MCF 10A (cell line): Measurements from ENCODE around the gene CFAP97D2. TPM values are rescaled to one million over a fixed set of nuclear protein-coding genes. Genes with fewer than 3 reads are reported as not detected.
"Not testable (repeated sequence)": the region's sequence is repeated elsewhere in the genome, so short reads cannot be mapped to it uniquely, and the experiment has no call there.

ENCODE experiments used
- BruUV-seq: library from RNA; stranded (reverse); fragments of 400-500 nt; replicated peaks from 2 replicates; lab custom pipeline; 2021; lab: Mats Ljungman, UMichigan
- CTCF ChIA-PET: fragments of 300-600 bp; sonication (Branson Sonifier 250); formaldehyde crosslinking; extraction: SDS; loops from one replicate; lab custom pipeline; 2021; ENCODE audit warnings: antibody characterized with exemption, inconsistent platforms; lab: Yijun Ruan, JAX
- POLR2A ChIA-PET: fragments of 300-600, 350-650 bp; sonication (Branson Sonifier 250); formaldehyde crosslinking; extraction: SDS; loops from one replicate; lab custom pipeline; 2020; ENCODE audit warnings: antibody characterized with exemption, inconsistent platforms; lab: Yijun Ruan, JAX
- DNase-seq: peaks from one replicate; pipeline ENCODE4 v3.0.0-alpha.2; 2018; ENCODE audit not compliant: unreplicated experiment
- H3K27ac Mint-ChIP-seq: one replicate; pipeline ENCODE4 v1.8.0; 2022; ENCODE audit warnings: mild to moderate bottlenecking, low read depth, mixed read lengths; ENCODE audit not compliant: unreplicated experiment
- H3K27me3 Mint-ChIP-seq: one replicate; pipeline ENCODE4 v1.8.0; 2022; ENCODE audit warnings: mixed read lengths; ENCODE audit not compliant: insufficient read depth, unreplicated experiment
- H3K36me3 Mint-ChIP-seq: one replicate; pipeline ENCODE4 v1.8.0; 2022; ENCODE audit warnings: mild to moderate bottlenecking, moderate library complexity, mixed read lengths; ENCODE audit not compliant: insufficient read depth, unreplicated experiment
- H3K4me1 Mint-ChIP-seq: one replicate; pipeline ENCODE4 v1.8.0; 2022; ENCODE audit warnings: mixed read lengths; ENCODE audit not compliant: insufficient read depth, unreplicated experiment
- H3K4me3 Mint-ChIP-seq: one replicate; pipeline ENCODE4 v1.8.0; 2022; ENCODE audit warnings: mild to moderate bottlenecking, moderate library complexity, mixed read lengths; ENCODE audit not compliant: unreplicated experiment
- H3K9me3 Mint-ChIP-seq: one replicate; pipeline ENCODE4 v1.8.0; 2022; ENCODE audit warnings: mixed read lengths; ENCODE audit not compliant: unreplicated experiment
- intact Hi-C: fragments of 100-400 bp; cut with micrococcal nuclease; formaldehyde crosslinking; loops from 2 replicates; pipeline ENCODE4 v1.14.1; 2022
- total RNA-seq: library from RNA; stranded (reverse); gene quantifications from 2 replicates; pipeline ENCODE4 v1.2.3, GENCODE V29; 2022
- TF ChIP-seq, protein P1 (sequence below): fragments of 200-600 bp; IDR thresholded peaks from one replicate; pipeline ENCODE4 v1.8.0; 2022; ENCODE audit warnings: antibody characterized with exemption, mild to moderate bottlenecking; ENCODE audit not compliant: unreplicated experiment

Gene CFAP97D2
- total RNA-seq, 1 experiment from 2014 or later, result not detected

DNA sequence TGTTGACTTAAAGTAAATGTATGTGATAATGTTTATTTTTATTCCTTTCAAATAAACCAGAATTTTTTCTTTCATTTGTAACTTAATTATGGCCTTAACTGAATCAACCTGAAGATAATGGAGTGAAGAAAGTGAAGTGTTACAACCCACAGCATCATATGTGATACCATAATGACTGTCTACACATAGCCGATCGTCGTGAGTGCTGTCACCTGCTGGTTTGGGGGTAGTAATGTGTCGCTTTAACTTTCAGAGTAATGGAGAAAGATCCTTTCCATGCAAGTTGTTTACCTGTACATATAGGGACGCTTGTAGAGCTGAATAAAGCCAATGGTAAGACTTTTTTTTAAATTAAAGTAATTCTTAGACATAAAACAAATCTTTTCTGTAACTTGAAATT lies 65.6 kb downstream of the CFAP97D2 start:
- Mint-ChIP-seq H3K36me3 (peaks cover 93% of the 10 kb centered on the region), H3K9me3 (no peaks in the 10 kb centered on the region), H3K27me3 (no peaks in the 10 kb centered on the region), H3K4me3 (no peak overlapping the region), H3K27ac (no peak overlapping the region), H3K4me1 (no peaks in the 10 kb centered on the region)
- CTCF ChIA-PET, result interaction anchor here (0.7 kb wide), 1 partner anchor 9 kb away, joined by 3 read pairs; no protein-coding TSS in a partner anchor
- intact Hi-C loops, result no loop called here
- BruUV-seq, result no TSS peak
- TF ChIP-seq, protein P1, sequence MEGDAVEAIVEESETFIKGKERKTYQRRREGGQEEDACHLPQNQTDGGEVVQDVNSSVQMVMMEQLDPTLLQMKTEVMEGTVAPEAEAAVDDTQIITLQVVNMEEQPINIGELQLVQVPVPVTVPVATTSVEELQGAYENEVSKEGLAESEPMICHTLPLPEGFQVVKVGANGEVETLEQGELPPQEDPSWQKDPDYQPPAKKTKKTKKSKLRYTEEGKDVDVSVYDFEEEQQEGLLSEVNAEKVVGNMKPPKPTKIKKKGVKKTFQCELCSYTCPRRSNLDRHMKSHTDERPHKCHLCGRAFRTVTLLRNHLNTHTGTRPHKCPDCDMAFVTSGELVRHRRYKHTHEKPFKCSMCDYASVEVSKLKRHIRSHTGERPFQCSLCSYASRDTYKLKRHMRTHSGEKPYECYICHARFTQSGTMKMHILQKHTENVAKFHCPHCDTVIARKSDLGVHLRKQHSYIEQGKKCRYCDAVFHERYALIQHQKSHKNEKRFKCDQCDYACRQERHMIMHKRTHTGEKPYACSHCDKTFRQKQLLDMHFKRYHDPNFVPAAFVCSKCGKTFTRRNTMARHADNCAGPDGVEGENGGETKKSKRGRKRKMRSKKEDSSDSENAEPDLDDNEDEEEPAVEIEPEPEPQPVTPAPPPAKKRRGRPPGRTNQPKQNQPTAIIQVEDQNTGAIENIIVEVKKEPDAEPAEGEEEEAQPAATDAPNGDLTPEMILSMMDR, result no peak
- no peak for DNase-seq
- POLR2A ChIA-PET, result interaction anchor here (1.0 kb wide), 1 partner anchor 33 kb away, joined by 3 read pairs; no protein-coding TSS in a partner anchor

DNA sequence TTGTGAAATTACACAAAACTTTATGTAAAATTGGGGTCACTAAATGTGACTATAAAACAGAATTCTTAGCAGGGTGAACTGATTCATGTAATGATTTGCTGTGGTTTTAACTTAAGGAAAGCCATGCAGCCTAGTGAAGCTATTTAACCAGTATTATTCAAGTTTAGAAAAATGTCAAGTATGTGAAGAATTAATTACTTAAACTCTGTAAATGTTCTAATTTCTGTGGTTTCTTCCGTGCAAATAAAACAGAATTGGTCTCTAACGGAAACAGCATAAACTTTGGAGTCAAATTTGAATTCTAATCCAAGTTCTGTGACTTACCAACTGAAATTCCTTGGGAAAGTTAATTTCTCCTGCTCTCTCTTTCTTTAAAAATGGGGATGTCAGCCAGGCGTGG lies 69.0 kb downstream of the CFAP97D2 start:
- intact Hi-C loops, result no loop called here
- Mint-ChIP-seq H3K27ac (no peak overlapping the region), H3K27me3 (no peaks in the 10 kb centered on the region), H3K9me3 (no peaks in the 10 kb centered on the region), H3K4me3 (no peak overlapping the region), H3K36me3 (peaks cover 80% of the 10 kb centered on the region), H3K4me1 (no peaks in the 10 kb centered on the region)
- CTCF ChIA-PET, result no interaction called here
- POLR2A ChIA-PET, result no interaction called here
- no TSS peak for BruUV-seq
- TF ChIP-seq, protein P1, result no peak
- DNase-seq, result no peak

DNA sequence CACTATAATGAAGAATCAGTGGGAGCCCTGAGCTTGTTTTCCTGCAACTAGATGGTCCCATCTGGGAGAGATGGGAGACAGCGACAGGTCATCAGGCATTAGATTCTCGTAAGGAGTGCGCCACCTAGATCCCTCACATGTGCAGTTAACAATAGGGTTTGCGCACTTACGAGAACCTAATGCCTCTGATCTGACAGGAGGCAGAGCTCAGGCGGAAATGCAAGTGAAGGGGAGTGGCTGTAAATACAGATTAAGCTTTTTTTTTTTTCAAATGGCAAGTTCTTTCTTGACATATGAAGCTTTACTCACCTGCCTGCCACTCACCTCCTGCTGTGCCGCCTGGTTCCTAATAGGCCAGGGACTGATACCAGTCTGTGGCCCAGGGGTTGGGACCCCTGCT lies 70.0 kb downstream of the CFAP97D2 start:
- POLR2A ChIA-PET, result interaction anchor here (1.1 kb wide), 1 partner anchor 13 kb away, joined by 6 read pairs; no protein-coding TSS in a partner anchor
- Mint-ChIP-seq H3K4me1 (no peaks in the 10 kb centered on the region), H3K36me3 (peaks cover 80% of the 10 kb centered on the region), H3K27ac (no peak overlapping the region), H3K27me3 (no peaks in the 10 kb centered on the region), H3K9me3 (no peaks in the 10 kb centered on the region), H3K4me3 (no peak overlapping the region)
- TF ChIP-seq, protein P1, result no peak
- no TSS peak for BruUV-seq
- DNase-seq, result no peak
- CTCF ChIA-PET, result no interaction called here
- intact Hi-C loops, result no loop called here

DNA sequence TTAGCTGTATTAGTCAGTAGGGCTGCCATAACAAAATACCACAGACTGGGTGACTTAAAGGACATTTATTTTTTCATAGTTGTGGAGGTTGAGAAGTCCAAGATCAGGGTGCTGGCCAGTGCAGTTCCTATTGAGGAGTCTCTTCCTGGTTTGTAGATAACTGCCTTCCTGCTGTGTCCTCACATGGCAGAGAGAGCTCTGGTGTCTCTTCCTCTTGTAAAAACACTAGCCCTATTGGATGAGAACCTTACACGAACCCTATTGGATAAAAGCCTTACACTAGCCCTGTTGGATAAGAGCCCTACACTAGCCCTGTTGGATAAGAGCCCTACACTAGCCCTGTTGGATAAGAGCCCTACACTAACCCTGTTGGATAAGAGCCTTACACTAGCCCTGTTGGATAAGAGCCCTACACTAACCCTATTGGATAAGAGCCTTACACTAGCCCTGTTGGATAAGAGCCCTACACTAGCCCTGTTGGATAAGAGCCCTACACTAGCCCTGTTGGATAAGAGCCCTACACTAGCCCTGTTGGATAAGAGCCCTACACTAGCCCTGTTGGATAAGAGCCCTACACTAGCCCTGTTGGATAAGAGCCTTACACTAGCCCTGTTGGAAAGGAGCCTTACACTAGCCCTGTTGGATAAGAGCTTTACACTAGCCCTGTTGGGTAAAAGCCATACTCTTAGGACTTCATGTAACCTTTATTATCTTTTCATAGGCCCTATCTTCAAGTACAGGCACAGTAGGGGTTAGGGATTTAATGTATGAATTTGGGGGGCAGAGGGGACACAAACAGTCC lies 72.8 kb downstream of the CFAP97D2 start:
- H3K27me3 Mint-ChIP-seq, H3K4me3 Mint-ChIP-seq, H3K4me1 Mint-ChIP-seq, DNase-seq, BruUV-seq, H3K9me3 Mint-ChIP-seq, H3K27ac Mint-ChIP-seq, intact Hi-C loops: not testable (repeated sequence)
- POLR2A ChIA-PET, result interaction anchor here (1.0 to 1.1 kb wide), 2 partner anchors 12 to 16 kb away, joined by 4 read pairs; no protein-coding TSS in a partner anchor
- CTCF ChIA-PET, result interaction anchor here (0.7 to 1.0 kb wide), 2 partner anchors 29 to 90 kb away, joined by 3 read pairs; no protein-coding TSS in a partner anchor
- peaks cover 79% of the 10 kb centered on the region for H3K36me3 Mint-ChIP-seq
